Suprapubic skin (tissue), 4 donors: ENCODE measurements around the gene TEX26. TPM values are rescaled to one million over a fixed set of nuclear protein-coding genes. Genes with fewer than 3 reads are reported as not detected.

ENCODE experiments used
- DNase-seq, 2 donors: peaks; one replicate each; pipeline ENCODE4 v3.0.0-alpha.2; 2019; ENCODE audit warnings: low spot score in 2 of 2
- H3K27ac ChIP-seq: fragments of 200-600 bp; sonication (generic); one replicate; pipeline ENCODE4 v1.5.1; 2019
- H3K27me3 ChIP-seq: fragments of 200-600 bp; sonication (generic); one replicate; pipeline ENCODE4 v1.5.1; 2019
- H3K36me3 ChIP-seq: fragments of 200-600 bp; sonication (generic); one replicate; pipeline ENCODE4 v1.5.1; 2019
- H3K4me1 ChIP-seq: fragments of 200-600 bp; sonication (generic); one replicate; pipeline ENCODE4 v1.5.1; 2019
- H3K4me3 ChIP-seq: fragments of 200-600 bp; sonication (generic); one replicate; pipeline ENCODE4 v1.5.1; 2019; ENCODE audit warnings: mild to moderate bottlenecking
- H3K9me3 ChIP-seq: fragments of 200-600 bp; sonication (generic); one replicate; pipeline ENCODE4 v1.5.1; 2019
- EP300 ChIP-seq: sonication (generic); formaldehyde crosslinking; IDR thresholded peaks from one replicate; pipeline ENCODE4 v1.6.1; 2017; ENCODE audit warnings: antibody characterized with exemption
- POLR2A ChIP-seq, 2 donors: fragments of 450-650 bp; IDR thresholded peaks; one replicate each; pipeline ENCODE4 v1.6.1; 2017; ENCODE audit warnings: antibody characterized with exemption in 2 of 2, mild to moderate bottlenecking in 2 of 2, moderate library complexity in 2 of 2
- POLR2AphosphoS5 ChIP-seq, 3 donors: sonication (generic); formaldehyde crosslinking; IDR thresholded peaks; one replicate each; pipeline ENCODE4 v1.6.1; 2017; ENCODE audit warnings: antibody characterized with exemption in 3 of 3
- WGBS: methylation state at CpG from one replicate; pipeline ENCODE4 v1.1.5; 2018; 5-methylcytosine and 5-hydroxymethylcytosine counted together
- total RNA-seq, 4 donors: library from RNA; depleted of rRNA; stranded (reverse); fragments of >200 nt; gene quantifications; one replicate each; pipeline ENCODE4 v1.1.0, GENCODE V29; 2016
- TF ChIP-seq, protein P1 (sequence below), 2 donors: fragments of 200-600 bp in 1 of 2; fragments of 450-650 bp in 1 of 2; sonication (generic) in 1 of 2; IDR thresholded peaks; one replicate each; pipeline ENCODE4 v1.5.1; 2016 to 2019; ENCODE audit warnings: antibody characterized with exemption in 2 of 2, mild to moderate bottlenecking in 1 of 2, moderate library complexity in 1 of 2

TEX26 gene
- total RNA-seq, 4 donors from 2014 or later, result not detected

DNA sequence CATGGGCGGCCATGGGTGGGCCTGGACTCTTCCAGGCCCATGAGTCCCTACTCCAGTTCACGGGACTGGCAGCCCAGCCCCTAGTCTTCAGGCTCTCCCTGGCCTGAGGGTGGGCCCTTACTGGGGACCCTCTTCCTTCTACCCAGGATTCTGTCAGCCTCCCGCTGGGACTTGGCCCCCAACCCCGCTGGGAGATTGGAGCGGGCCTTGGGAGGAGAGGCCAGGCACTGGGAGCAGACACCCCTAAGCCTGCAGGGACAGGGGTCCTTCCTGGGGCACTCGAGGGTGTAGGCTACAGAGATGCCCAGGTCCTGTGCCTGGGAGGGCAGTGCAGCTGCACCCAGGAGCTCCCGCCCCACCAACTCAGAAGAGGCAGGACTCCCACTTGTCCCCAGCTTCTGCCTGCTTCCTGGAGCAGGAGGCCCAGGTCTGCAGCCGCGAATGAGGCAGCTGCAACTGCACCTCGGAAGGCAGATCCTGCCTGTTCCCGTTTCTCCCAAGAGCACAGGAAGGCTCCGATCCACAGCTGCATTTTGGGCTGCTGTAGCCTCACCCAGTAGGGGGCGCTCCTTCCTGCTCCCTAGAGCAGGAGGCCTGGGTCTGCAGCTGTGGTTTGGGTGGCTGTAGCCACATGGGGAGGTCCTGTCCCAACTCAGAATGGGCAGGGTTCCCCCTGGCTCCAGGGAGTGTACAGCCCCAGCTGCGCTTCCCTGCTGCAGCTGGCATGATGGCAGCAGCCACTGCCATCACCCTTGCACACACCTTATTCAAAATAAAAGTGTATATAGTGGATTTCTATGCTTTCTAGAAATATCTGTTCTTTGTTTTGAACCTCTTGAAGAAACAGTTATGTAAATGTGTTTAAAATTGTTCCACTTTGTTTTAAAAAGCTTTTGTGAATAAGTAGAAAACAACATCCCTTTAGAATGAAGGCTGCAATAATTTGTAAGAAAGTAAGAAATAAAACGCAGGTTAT is 46.8 kb downstream of the TEX26 start:
- H3K27ac ChIP-seq, result no peak overlapping the region
- no peak for TF ChIP-seq EP300
- TF ChIP-seq, protein P1, sequence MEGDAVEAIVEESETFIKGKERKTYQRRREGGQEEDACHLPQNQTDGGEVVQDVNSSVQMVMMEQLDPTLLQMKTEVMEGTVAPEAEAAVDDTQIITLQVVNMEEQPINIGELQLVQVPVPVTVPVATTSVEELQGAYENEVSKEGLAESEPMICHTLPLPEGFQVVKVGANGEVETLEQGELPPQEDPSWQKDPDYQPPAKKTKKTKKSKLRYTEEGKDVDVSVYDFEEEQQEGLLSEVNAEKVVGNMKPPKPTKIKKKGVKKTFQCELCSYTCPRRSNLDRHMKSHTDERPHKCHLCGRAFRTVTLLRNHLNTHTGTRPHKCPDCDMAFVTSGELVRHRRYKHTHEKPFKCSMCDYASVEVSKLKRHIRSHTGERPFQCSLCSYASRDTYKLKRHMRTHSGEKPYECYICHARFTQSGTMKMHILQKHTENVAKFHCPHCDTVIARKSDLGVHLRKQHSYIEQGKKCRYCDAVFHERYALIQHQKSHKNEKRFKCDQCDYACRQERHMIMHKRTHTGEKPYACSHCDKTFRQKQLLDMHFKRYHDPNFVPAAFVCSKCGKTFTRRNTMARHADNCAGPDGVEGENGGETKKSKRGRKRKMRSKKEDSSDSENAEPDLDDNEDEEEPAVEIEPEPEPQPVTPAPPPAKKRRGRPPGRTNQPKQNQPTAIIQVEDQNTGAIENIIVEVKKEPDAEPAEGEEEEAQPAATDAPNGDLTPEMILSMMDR (IDR thresholded peaks at IDR 0.05), result peak in 1 of 2 donors; percentile 34
- no peaks in the 10 kb centered on the region for H3K9me3 ChIP-seq
- no peaks in the 10 kb centered on the region for H3K27me3 ChIP-seq
- H3K4me1 ChIP-seq, result peaks cover 13% of the 10 kb centered on the region
- H3K36me3 ChIP-seq, result no peaks in the 10 kb centered on the region
- 76% methylated on average over 5 of the region's 15 CpGs for WGBS
- no peak for DNase-seq
- H3K4me3 ChIP-seq, result no peak overlapping the region

- TF ChIP-seq POLR2A (IDR thresholded peaks at IDR 0.05), result no peak
- TF ChIP-seq, protein P1 (IDR thresholded peaks at IDR 0.05), result no peak
- no peak for TF ChIP-seq POLR2AphosphoS5 (IDR thresholded peaks at IDR 0.05)
- no peak for TF ChIP-seq EP300
- Histone ChIP-seq H3K4me1 (peaks cover 10% of the 10 kb centered on the region), H3K9me3 (no peaks in the 10 kb centered on the region), H3K27ac (no peak overlapping the region), H3K36me3 (no peaks in the 10 kb centered on the region), H3K4me3 (no peak overlapping the region), H3K27me3 (no peaks in the 10 kb centered on the region)
- WGBS, result 74% methylated on average over 3 of the region's 3 CpGs
- DNase-seq, result no peak
These were observed 50.0 kb downstream of the TEX26 start for GRCh38 chr13:30982506-30982905.

DNA sequence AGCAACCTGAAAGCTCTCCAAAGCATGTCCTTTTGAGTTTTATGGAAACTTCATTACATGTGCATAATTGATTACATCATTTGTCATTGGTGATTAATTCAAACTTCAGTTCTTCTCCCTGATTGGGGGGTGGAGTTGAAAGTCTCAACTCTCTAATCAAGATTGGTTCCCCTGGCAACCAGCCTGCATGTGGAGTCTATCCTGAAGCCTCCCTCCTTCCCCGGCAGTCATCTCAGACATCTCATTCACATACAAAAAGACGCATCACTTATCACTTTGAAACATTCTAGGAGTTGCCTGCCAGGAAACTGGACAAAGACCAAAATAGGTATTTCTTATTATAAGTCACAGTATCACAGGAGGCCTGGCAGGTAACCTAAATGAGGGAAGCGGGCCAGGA is 50.5 kb downstream of the TEX26 start:
- no peak overlapping the region for H3K27ac ChIP-seq
- peaks cover 6% of the 10 kb centered on the region for H3K4me1 ChIP-seq
- no peaks in the 10 kb centered on the region for H3K36me3 ChIP-seq
- WGBS, result 100% methylated on average over 3 of the region's 3 CpGs
- no peak overlapping the region for H3K4me3 ChIP-seq
- DNase-seq, result no peak
- TF ChIP-seq POLR2AphosphoS5 (IDR thresholded peaks at IDR 0.05) (no peak), EP300 (no peak), POLR2A (IDR thresholded peaks at IDR 0.05) (no peak)
- TF ChIP-seq, protein P1 (IDR thresholded peaks at IDR 0.05), result no peak
- no peaks in the 10 kb centered on the region for H3K9me3 ChIP-seq
- no peaks in the 10 kb centered on the region for H3K27me3 ChIP-seq

- TF ChIP-seq, protein P1 (IDR thresholded peaks at IDR 0.05), result no peak
- no peak for TF ChIP-seq EP300
- H3K9me3 ChIP-seq, result no peaks in the 10 kb centered on the region
- no peak for DNase-seq
- H3K27me3 ChIP-seq, result no peaks in the 10 kb centered on the region
- no peaks in the 10 kb centered on the region for H3K36me3 ChIP-seq
- no peak overlapping the region for H3K4me3 ChIP-seq
- H3K4me1 ChIP-seq, result peaks cover under 1% of the 10 kb centered on the region
- no peak overlapping the region for H3K27ac ChIP-seq
- WGBS, result 84% methylated on average over 4 of the region's 4 CpGs
These were observed 51.0 kb downstream of the TEX26 start for GRCh38 chr13:30983431-30983830.

GRCh38 chr13:30984620-30985019 is 52.2 kb downstream of the TEX26 start:
- DNase-seq, result no peak
- H3K4me3 ChIP-seq, result no peak overlapping the region
- no peaks in the 10 kb centered on the region for H3K9me3 ChIP-seq
- WGBS, result 95% methylated on average over 4 of the region's 4 CpGs
- no peaks in the 10 kb centered on the region for H3K4me1 ChIP-seq
- TF ChIP-seq EP300, result no peak
- TF ChIP-seq POLR2A (IDR thresholded peaks at IDR 0.05), result no peak
- no peaks in the 10 kb centered on the region for H3K27me3 ChIP-seq
- no peak overlapping the region for H3K27ac ChIP-seq
- no peaks in the 10 kb centered on the region for H3K36me3 ChIP-seq
